ENCODE data around the gene SLC19A2.
"Not testable (repeated sequence)": the region's sequence is repeated elsewhere in the genome, so short reads cannot be mapped to it uniquely, and the experiment has no call there.

The SLC19A2 gene

GRCh38 chr1:169509354-169509753 lies 23.6 kb upstream of the SLC19A2 start:
- no peak for DNase-seq (ENCODE audit: low spot score)

GRCh38 chr1:169508432-169509338 lies 22.9 kb upstream of the SLC19A2 start:
- DNase-seq (ENCODE audit: low spot score), result no peak

- DNase-seq (ENCODE audit: low spot score), result no peak
Observed at GRCh38 chr1:169507413-169507812, 21.7 kb upstream of the SLC19A2 start.

GRCh38 chr1:169503601-169504000 lies 17.9 kb upstream of the SLC19A2 start:
- DNase-seq (ENCODE audit: low spot score), result not testable (repeated sequence)

- no peak for DNase-seq (ENCODE audit: low spot score)
Observed at GRCh38 chr1:169499807-169500206, 14.1 kb upstream of the SLC19A2 start.

GRCh38 chr1:169497317-169497716 lies 11.6 kb upstream of the SLC19A2 start:
- DNase-seq (ENCODE audit: low spot score), result no peak

- no peak for DNase-seq (ENCODE audit: low spot score)
Observed at GRCh38 chr1:169495916-169496315, 10.2 kb upstream of the SLC19A2 start.

- no peak for DNase-seq (ENCODE audit: low spot score)
Observed at GRCh38 chr1:169495046-169495775, 9.5 kb upstream of the SLC19A2 start.

- no peak for DNase-seq (ENCODE audit: low spot score)
Observed at GRCh38 chr1:169494343-169494742, 8.6 kb upstream of the SLC19A2 start.

- no peak for DNase-seq (ENCODE audit: low spot score)
Observed at GRCh38 chr1:169493251-169493650, 7.5 kb upstream of the SLC19A2 start.

GRCh38 chr1:169491845-169492281 lies 6.1 kb upstream of the SLC19A2 start:
- no peak for DNase-seq (ENCODE audit: low spot score)

GRCh38 chr1:169488157-169488556 lies 2.4 kb upstream of the SLC19A2 start:
- no peak for DNase-seq (ENCODE audit: low spot score)

- no peak for DNase-seq (ENCODE audit: low spot score)
Observed at GRCh38 chr1:169487561-169487960, 1.8 kb upstream of the SLC19A2 start.

- DNase-seq (ENCODE audit: low spot score), result no peak
Observed at GRCh38 chr1:169487133-169487532, 1.4 kb upstream of the SLC19A2 start.

GRCh38 chr1:169486281-169487051 lies 722 bp upstream of the SLC19A2 start:
- DNase-seq (ENCODE audit: low spot score), result no peak

- DNase-seq (ENCODE audit: low spot score), result peak; percentile 64
Observed at GRCh38 chr1:169484683-169485430, 887 bp downstream of the SLC19A2 start.

GRCh38 chr1:169484101-169484500 lies 1.6 kb downstream of the SLC19A2 start:
- DNase-seq (ENCODE audit: low spot score), result no peak

GRCh38 chr1:169483500-169483966 lies 2.2 kb downstream of the SLC19A2 start:
- DNase-seq (ENCODE audit: low spot score), result no peak

- DNase-seq (ENCODE audit: low spot score), result no peak
Observed at GRCh38 chr1:169479363-169480066, 6.2 kb downstream of the SLC19A2 start.

- DNase-seq (ENCODE audit: low spot score), result no peak
Observed at GRCh38 chr1:169478094-169478672, 7.6 kb downstream of the SLC19A2 start.

Measured in D341Med (cell line).